Superior temporal gyrus (tissue), 1 donor: ENCODE results near the gene ANKRD10.

Experiments used
- DNase-seq: peaks from one replicate; pipeline ENCODE4 v3.0.0-alpha.2; 2016; ENCODE audit errors: extremely low spot score

Gene ANKRD10

GRCh38 chr13:110944968-110945927 lies 30.4 kb upstream of the ANKRD10 start:
- no peak for DNase-seq

- no peak for DNase-seq
These were observed 29.5 kb upstream of the ANKRD10 start for GRCh38 chr13:110944121-110944967.

GRCh38 chr13:110942248-110942981 lies 27.5 kb upstream of the ANKRD10 start:
- DNase-seq: no peak

- no peak for DNase-seq
These were observed 24.0 kb upstream of the ANKRD10 start for GRCh38 chr13:110938662-110939421.

- no peak for DNase-seq
These were observed 22.8 kb upstream of the ANKRD10 start for GRCh38 chr13:110937511-110938285.

- no peak for DNase-seq
These were observed 21.6 kb upstream of the ANKRD10 start for GRCh38 chr13:110936519-110936918.

- no peak for DNase-seq
These were observed 17.7 kb upstream of the ANKRD10 start for GRCh38 chr13:110932588-110932987.

- DNase-seq: no peak
These were observed 14.4 kb upstream of the ANKRD10 start for GRCh38 chr13:110929104-110929777.

GRCh38 chr13:110925023-110925612 lies 10.2 kb upstream of the ANKRD10 start:
- no peak for DNase-seq

- DNase-seq: no peak
These were observed 9.7 kb upstream of the ANKRD10 start for GRCh38 chr13:110924639-110924934.

- DNase-seq: no peak
These were observed 9.1 kb upstream of the ANKRD10 start for GRCh38 chr13:110923777-110924638.

GRCh38 chr13:110923086-110923485 lies 8.2 kb upstream of the ANKRD10 start:
- no peak for DNase-seq

- DNase-seq: no peak
These were observed 7.6 kb upstream of the ANKRD10 start for GRCh38 chr13:110922506-110922905.

- no peak for DNase-seq
These were observed 6.8 kb upstream of the ANKRD10 start for GRCh38 chr13:110921695-110922094.

GRCh38 chr13:110921209-110921608 lies 6.3 kb upstream of the ANKRD10 start:
- no peak for DNase-seq

GRCh38 chr13:110920038-110920437 lies 5.2 kb upstream of the ANKRD10 start:
- no peak for DNase-seq

GRCh38 chr13:110916301-110917142 lies 1.7 kb upstream of the ANKRD10 start:
- DNase-seq: peak; percentile 64

- DNase-seq: peak; percentile 72
These were observed 971 bp upstream of the ANKRD10 start for GRCh38 chr13:110915874-110916206.
